ENCODE data around the gene PIGT.

The PIGT gene

GRCh38 chr20:45378191-45378590, 37.8 kb upstream of the PIGT start, which contains the start of gene TP53TG5:
Gene TP53TG5 (minus strand): TSS chr20:45378325. CDS start chr20:45378236, 89 bp downstream.
- Mint-ChIP-seq H3K4me1 (peaks cover 16% of the 10 kb centered on the region), H3K27me3 (no peaks in the 10 kb centered on the region)

GRCh38 chr20:45387274-45387673, 28.7 kb upstream of the PIGT start:
- ATAC-seq (replicated peaks; ENCODE audit: extremely low read depth, poor library complexity, severe bottlenecking), result no peak
- H3K4me1 Mint-ChIP-seq, result peaks cover 10% of the 10 kb centered on the region
- H3K36me3 Mint-ChIP-seq (ENCODE audit: insufficient read depth), result peaks cover 11% of the 10 kb centered on the region
- H3K27ac Mint-ChIP-seq (ENCODE audit: low read depth), result no peak overlapping the region
- DNase-seq (ENCODE audit: low spot score in 2 of 2), result no peak
- H3K27me3 Mint-ChIP-seq, result no peaks in the 10 kb centered on the region
- no peaks in the 10 kb centered on the region for H3K9me3 Mint-ChIP-seq
- H3K4me3 Mint-ChIP-seq, result no peak overlapping the region

More at GRCh38 chr20:45378191-45378590, 37.8 kb upstream of the PIGT start, which contains the start of gene TP53TG5:
- DNase-seq (ENCODE audit: low spot score in 2 of 2) (no peak), ATAC-seq (replicated peaks; ENCODE audit: extremely low read depth, poor library complexity, severe bottlenecking) (no peak)
- peaks cover 9% of the 10 kb centered on the region for H3K36me3 Mint-ChIP-seq (ENCODE audit: insufficient read depth)
- H3K27ac Mint-ChIP-seq (ENCODE audit: low read depth), result no peak within 1 kb of the TSS
- no peak within 1 kb of the TSS for H3K4me3 Mint-ChIP-seq
- H3K9me3 Mint-ChIP-seq, result no peaks in the 10 kb centered on the region

GRCh38 chr20:45390931-45391330, 25.0 kb upstream of the PIGT start:
- no peak for DNase-seq (ENCODE audit: low spot score in 2 of 2)
- Mint-ChIP-seq H3K36me3 (ENCODE audit: insufficient read depth) (peaks cover 11% of the 10 kb centered on the region), H3K4me1 (peaks cover 10% of the 10 kb centered on the region)

DNA sequence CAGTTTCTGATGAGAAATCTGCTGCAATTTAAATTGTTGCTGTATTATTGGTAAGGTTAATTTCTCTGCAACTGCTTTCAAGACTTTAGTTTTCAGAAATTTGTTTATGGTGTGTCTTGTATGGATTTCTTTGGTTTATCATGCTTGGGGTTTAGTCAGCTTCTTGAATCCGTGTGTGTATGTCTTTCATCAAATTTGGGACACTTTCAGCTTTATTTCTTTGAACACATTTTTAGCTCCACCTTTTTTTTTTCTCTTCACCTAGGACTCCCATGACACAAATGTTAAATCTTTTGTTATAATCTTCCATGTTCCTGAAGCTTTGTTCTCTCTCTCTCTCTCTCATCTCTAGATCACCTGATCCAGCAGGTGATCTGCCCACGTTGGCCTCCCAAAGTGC, 24.4 kb upstream of the PIGT start:
- H3K4me3 Mint-ChIP-seq, result no peak overlapping the region
- H3K27ac Mint-ChIP-seq (ENCODE audit: low read depth), result peak overlapping the region; percentile 29
- ATAC-seq (replicated peaks; ENCODE audit: extremely low read depth, poor library complexity, severe bottlenecking) (no peak), DNase-seq (ENCODE audit: low spot score in 2 of 2) (no peak)
- no peaks in the 10 kb centered on the region for H3K9me3 Mint-ChIP-seq
- peaks cover 10% of the 10 kb centered on the region for H3K4me1 Mint-ChIP-seq
- H3K36me3 Mint-ChIP-seq (ENCODE audit: insufficient read depth), result peaks cover 11% of the 10 kb centered on the region
- H3K27me3 Mint-ChIP-seq, result no peaks in the 10 kb centered on the region

More at GRCh38 chr20:45390931-45391330, 25.0 kb upstream of the PIGT start:
- Mint-ChIP-seq H3K9me3 (no peaks in the 10 kb centered on the region), H3K4me3 (no peak overlapping the region), H3K27me3 (no peaks in the 10 kb centered on the region), H3K27ac (ENCODE audit: low read depth) (no peak overlapping the region)
- ATAC-seq (replicated peaks; ENCODE audit: extremely low read depth, poor library complexity, severe bottlenecking), result no peak

DNA sequence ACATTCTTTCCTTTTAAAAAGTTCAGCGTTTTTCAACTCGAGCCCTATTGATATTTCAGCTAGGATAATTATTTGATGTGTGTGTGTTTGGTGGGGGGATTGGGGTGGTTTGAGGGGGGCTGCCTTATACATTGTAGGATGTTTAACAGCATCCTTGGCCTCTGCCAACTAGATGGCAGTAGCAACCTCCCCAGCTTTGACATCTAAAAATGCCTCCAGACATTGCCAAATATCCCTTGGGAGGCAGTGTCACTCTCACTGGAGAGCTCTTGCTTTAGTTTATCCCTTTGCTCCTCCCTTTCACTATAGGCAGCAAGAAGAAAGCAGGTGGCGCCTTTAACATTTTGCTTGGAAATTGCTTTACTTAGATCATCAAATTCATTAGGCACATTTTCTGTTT, 23.2 kb upstream of the PIGT start:
- Mint-ChIP-seq H3K9me3 (no peaks in the 10 kb centered on the region), H3K27ac (ENCODE audit: low read depth) (no peak overlapping the region), H3K36me3 (ENCODE audit: insufficient read depth) (peaks cover 11% of the 10 kb centered on the region), H3K4me3 (no peak overlapping the region), H3K4me1 (peaks cover 10% of the 10 kb centered on the region), H3K27me3 (no peaks in the 10 kb centered on the region)
- DNase-seq (ENCODE audit: low spot score in 2 of 2) (no peak), ATAC-seq (replicated peaks; ENCODE audit: extremely low read depth, poor library complexity, severe bottlenecking) (no peak)

- no peaks in the 10 kb centered on the region for H3K9me3 Mint-ChIP-seq
- H3K4me3 Mint-ChIP-seq, result no peak overlapping the region
- no peak overlapping the region for H3K27ac Mint-ChIP-seq (ENCODE audit: low read depth)
- H3K4me1 Mint-ChIP-seq, result peaks cover 5% of the 10 kb centered on the region
- no peak for DNase-seq (ENCODE audit: low spot score in 2 of 2)
- no peaks in the 10 kb centered on the region for H3K27me3 Mint-ChIP-seq
- H3K36me3 Mint-ChIP-seq (ENCODE audit: insufficient read depth), result peaks cover 8% of the 10 kb centered on the region
- no peak for ATAC-seq (replicated peaks; ENCODE audit: extremely low read depth, poor library complexity, severe bottlenecking)
Observed at GRCh38 chr20:45394221-45395113, 21.5 kb upstream of the PIGT start.

DNA sequence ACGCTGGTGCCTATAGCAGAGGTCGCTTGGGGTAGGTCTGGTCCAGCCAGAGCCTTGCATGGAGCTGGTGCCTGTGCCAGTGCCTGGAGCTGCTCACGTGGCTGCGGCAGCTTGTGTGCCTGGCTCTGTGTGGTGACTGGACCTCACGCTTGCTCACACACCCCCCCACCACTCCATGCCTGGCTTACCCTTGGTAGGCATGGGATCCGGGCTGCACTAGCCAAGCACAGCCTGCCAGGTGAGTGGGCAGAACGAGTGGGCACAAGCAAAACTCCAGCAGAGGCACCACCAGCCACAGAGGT, 20.9 kb upstream of the PIGT start:
- peaks cover 8% of the 10 kb centered on the region for H3K36me3 Mint-ChIP-seq (ENCODE audit: insufficient read depth)
- H3K4me3 Mint-ChIP-seq, result no peak overlapping the region
- no peaks in the 10 kb centered on the region for H3K27me3 Mint-ChIP-seq
- peaks cover under 1% of the 10 kb centered on the region for H3K4me1 Mint-ChIP-seq
- DNase-seq (ENCODE audit: low spot score in 2 of 2) (no peak), ATAC-seq (replicated peaks; ENCODE audit: extremely low read depth, poor library complexity, severe bottlenecking) (no peak)
- no peak overlapping the region for H3K27ac Mint-ChIP-seq (ENCODE audit: low read depth)
- H3K9me3 Mint-ChIP-seq, result no peaks in the 10 kb centered on the region

- Mint-ChIP-seq H3K4me3 (no peak overlapping the region), H3K9me3 (no peaks in the 10 kb centered on the region), H3K27me3 (no peaks in the 10 kb centered on the region), H3K4me1 (no peaks in the 10 kb centered on the region), H3K27ac (ENCODE audit: low read depth) (no peak overlapping the region), H3K36me3 (ENCODE audit: insufficient read depth) (peaks cover 10% of the 10 kb centered on the region)
- ATAC-seq (replicated peaks; ENCODE audit: extremely low read depth, poor library complexity, severe bottlenecking) (no peak), DNase-seq (ENCODE audit: low spot score in 2 of 2) (no peak)
Observed at GRCh38 chr20:45399018-45399417, 16.9 kb upstream of the PIGT start.

DNA sequence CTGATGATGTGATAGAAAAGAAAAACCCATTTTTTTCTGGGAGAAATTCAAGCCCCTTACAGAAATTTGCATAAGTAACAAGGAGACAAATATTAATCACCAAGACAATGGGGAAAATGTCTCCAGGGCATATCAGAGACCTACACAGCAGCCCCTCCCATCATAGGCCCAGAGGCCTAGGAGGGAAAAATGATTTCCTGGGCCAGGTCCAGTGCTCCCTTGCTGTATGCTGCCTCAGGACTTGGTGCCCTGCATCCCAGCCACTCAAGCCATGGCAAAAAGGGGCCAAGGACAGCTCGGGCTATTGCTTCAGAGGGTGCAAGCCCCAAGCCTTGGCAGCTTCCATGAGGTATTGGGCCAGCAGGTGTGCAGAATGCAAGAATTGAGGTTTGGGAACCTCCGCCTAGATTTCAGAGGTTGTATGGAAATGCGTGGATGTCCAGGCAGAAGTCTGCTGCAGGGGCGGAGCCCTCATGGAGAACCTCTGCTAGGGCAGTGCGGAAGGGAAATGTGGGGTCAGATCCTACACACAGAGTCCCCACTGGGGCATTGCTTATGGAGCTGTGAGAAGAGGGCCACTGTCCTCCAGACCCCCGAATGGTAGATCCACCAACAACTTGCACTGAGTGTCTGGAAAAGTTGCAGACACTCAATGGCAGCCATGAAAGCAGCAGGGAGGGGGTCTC, 15.5 kb upstream of the PIGT start:
- Mint-ChIP-seq H3K4me1 (peaks cover 10% of the 10 kb centered on the region), H3K4me3 (no peak overlapping the region), H3K36me3 (ENCODE audit: insufficient read depth) (peaks cover 8% of the 10 kb centered on the region), H3K27ac (ENCODE audit: low read depth) (no peak overlapping the region), H3K27me3 (no peaks in the 10 kb centered on the region), H3K9me3 (no peaks in the 10 kb centered on the region)
- no peak for DNase-seq (ENCODE audit: low spot score in 2 of 2)
- ATAC-seq (replicated peaks; ENCODE audit: extremely low read depth, poor library complexity, severe bottlenecking), result no peak

DNA sequence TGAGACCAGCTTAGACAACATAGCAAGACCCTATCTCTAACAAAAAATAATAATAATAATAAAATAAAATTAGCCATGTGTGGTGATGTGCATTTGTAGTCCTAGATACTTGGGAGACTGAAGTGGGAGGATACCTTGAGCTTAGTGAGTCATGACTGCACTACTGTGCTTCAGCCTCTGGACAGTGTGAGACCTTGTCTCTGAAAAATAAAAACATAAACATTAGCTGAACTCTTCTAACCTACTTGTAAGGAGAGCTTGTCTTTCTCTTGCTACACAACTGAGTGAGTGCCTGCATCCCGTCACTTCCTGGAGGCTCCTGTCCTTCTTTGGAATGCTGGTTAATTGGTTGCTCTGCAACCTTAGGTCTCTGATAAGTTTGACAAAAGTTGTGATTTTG, 13.0 kb upstream of the PIGT start:
- peaks cover 7% of the 10 kb centered on the region for H3K36me3 Mint-ChIP-seq (ENCODE audit: insufficient read depth)
- H3K9me3 Mint-ChIP-seq, result no peaks in the 10 kb centered on the region
- H3K27ac Mint-ChIP-seq (ENCODE audit: low read depth), result no peak overlapping the region
- H3K4me3 Mint-ChIP-seq, result no peak overlapping the region
- peaks cover 17% of the 10 kb centered on the region for H3K4me1 Mint-ChIP-seq
- DNase-seq (ENCODE audit: low spot score in 2 of 2) (no peak), ATAC-seq (replicated peaks; ENCODE audit: extremely low read depth, poor library complexity, severe bottlenecking) (no peak)
- no peaks in the 10 kb centered on the region for H3K27me3 Mint-ChIP-seq

DNA sequence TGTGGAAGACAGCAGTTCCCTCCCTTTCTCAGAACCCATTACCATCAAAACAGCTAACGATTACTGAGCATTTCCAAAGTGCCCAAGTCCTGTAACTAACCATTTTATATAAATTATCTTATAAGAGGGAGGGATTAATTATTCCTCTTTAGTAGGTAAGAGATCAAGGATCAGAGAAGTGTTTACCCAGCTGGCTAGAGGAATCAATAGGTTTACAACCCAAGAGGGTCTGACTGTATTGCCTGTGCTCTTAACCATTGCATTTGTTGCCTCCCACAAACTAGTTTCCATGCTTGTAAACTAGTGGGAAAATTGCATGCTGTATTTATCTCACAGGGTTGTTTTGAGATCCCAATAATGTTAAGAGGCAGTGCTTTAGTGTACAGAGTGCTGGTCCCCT, 11.5 kb upstream of the PIGT start:
- ATAC-seq (replicated peaks; ENCODE audit: extremely low read depth, poor library complexity, severe bottlenecking) (no peak), DNase-seq (ENCODE audit: low spot score in 2 of 2) (no peak)
- H3K27me3 Mint-ChIP-seq, result no peaks in the 10 kb centered on the region
- no peaks in the 10 kb centered on the region for H3K9me3 Mint-ChIP-seq
- peak overlapping the region; percentile 82 for H3K4me3 Mint-ChIP-seq
- H3K27ac Mint-ChIP-seq (ENCODE audit: low read depth), result no peak overlapping the region
- H3K36me3 Mint-ChIP-seq (ENCODE audit: insufficient read depth), result peaks cover 7% of the 10 kb centered on the region
- peaks cover 17% of the 10 kb centered on the region for H3K4me1 Mint-ChIP-seq

DNA sequence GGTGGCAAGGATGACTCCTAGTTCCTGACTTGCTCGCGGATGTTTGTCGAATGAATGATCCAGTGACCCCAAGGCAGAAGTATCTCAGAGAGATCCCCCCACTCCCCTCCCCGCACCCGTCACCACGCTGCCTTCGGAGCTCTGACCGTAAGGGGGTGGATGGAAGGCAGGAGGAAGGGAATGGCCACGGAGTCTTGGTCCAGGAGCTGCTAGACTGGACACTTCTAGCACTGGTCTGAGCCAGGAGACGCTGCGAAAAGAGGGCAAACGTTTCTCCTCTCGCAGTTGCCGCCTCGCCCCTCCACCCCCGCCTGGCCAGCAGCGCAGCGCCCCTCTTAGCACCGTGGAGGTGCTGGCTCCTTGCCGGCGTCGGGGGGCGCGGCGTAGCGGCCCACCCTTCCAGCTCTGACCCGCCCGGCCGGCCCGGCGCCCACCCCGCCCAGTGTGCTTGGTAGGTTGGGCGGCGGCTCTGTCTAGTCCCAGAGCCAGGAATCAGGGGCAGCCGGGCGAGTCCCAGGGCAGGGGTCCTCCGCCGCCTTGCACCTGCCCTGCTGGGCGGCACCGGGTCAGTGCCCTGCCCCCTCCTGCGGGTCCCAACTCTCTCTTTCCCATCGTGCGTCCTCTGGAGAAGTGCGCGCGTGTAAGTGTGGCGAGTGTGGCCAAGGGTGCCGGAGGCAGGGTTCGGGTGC, 10.2 kb upstream of the PIGT start:
- Mint-ChIP-seq H3K4me3 (peak overlapping the region; percentile 82), H3K9me3 (no peaks in the 10 kb centered on the region), H3K36me3 (ENCODE audit: insufficient read depth) (peaks cover 7% of the 10 kb centered on the region), H3K27me3 (no peaks in the 10 kb centered on the region), H3K4me1 (peaks cover 17% of the 10 kb centered on the region), H3K27ac (ENCODE audit: low read depth) (no peak overlapping the region)
- ATAC-seq (replicated peaks; ENCODE audit: extremely low read depth, poor library complexity, severe bottlenecking) (peak; percentile 22), DNase-seq (ENCODE audit: low spot score in 2 of 2) (no peak)
